Measurements from ENCODE around the gene ZBTB34. TPM values are rescaled to one million over a fixed set of nuclear protein-coding genes. Genes with fewer than 3 reads are reported as not detected.
A peak's percentile ranks its signal among the peaks of the same experiment; 100 is the strongest.

ZBTB34 gene
- total RNA-seq, 1 donor from 2014 or later: 21.9 TPM

DNA sequence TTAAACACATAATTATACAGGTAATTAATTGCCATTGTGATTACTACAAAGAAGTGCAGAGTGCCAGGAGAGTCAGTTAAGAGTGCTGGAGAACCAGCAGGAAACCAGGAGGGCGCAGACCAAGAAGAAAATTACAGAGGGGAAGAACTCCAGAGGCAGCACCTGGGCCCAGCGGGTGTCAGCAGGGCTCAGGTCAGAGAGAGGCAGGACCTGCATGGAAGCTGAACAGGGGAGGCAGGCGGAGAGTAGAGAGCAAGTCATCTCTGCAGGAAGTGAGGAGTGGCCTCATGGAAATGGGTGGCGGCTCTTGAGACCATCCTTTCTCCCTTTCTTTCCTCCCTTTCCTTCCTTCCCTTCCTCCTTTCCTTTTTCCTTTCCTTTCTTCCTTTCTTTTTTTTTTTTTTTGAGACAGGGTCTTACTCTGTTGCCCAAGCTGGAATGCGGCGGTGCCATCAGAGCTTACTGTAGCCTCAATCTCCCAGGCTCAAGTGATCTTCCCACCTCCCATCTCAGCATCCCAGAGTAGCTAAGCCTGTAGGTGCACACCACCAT, 4.0 kb upstream of the ZBTB34 start:
- no peak overlapping the region for H3K4me3 Mint-ChIP-seq
- H4K20me1 ChIP-seq (ENCODE audit: low read depth): peaks cover 5% of the 10 kb centered on the region
- H3K27me3 Mint-ChIP-seq (ENCODE audit: insufficient read depth, low read depth): peaks cover 14% of the 10 kb centered on the region
- no peak overlapping the region for H3K4me2 ChIP-seq
- no peaks in the 10 kb centered on the region for H3K9me3 Mint-ChIP-seq
- peaks cover 15% of the 10 kb centered on the region for H3K27me3 ChIP-seq
- H3F3A ChIP-seq (ENCODE audit: low read depth): peaks cover 15% of the 10 kb centered on the region
- H3K4me3 ChIP-seq: no peak overlapping the region
- no peaks in the 10 kb centered on the region for H3K36me3 Mint-ChIP-seq
- peaks cover 6% of the 10 kb centered on the region for H3K79me2 ChIP-seq (ENCODE audit: low read depth)
- no peak overlapping the region for H3K27ac ChIP-seq
- H3K4me1 Mint-ChIP-seq: peaks cover 15% of the 10 kb centered on the region
- H3K36me3 ChIP-seq: no peaks in the 10 kb centered on the region
- H3K9ac ChIP-seq: no peak overlapping the region
- DNase-seq (ENCODE audit: low spot score): no peak
- H2AFZ ChIP-seq (replicated peaks): no peak overlapping the region
- H3K9me3 ChIP-seq (ENCODE audit: low read depth): no peaks in the 10 kb centered on the region
- H3K27ac Mint-ChIP-seq: no peak overlapping the region
- TF ChIP-seq EZH2phosphoT487 (IDR thresholded peaks at IDR 0.05) (no peak), EZH2 (IDR thresholded peaks at IDR 0.05) (no peak)
- TF ChIP-seq, protein P1, sequence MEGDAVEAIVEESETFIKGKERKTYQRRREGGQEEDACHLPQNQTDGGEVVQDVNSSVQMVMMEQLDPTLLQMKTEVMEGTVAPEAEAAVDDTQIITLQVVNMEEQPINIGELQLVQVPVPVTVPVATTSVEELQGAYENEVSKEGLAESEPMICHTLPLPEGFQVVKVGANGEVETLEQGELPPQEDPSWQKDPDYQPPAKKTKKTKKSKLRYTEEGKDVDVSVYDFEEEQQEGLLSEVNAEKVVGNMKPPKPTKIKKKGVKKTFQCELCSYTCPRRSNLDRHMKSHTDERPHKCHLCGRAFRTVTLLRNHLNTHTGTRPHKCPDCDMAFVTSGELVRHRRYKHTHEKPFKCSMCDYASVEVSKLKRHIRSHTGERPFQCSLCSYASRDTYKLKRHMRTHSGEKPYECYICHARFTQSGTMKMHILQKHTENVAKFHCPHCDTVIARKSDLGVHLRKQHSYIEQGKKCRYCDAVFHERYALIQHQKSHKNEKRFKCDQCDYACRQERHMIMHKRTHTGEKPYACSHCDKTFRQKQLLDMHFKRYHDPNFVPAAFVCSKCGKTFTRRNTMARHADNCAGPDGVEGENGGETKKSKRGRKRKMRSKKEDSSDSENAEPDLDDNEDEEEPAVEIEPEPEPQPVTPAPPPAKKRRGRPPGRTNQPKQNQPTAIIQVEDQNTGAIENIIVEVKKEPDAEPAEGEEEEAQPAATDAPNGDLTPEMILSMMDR (IDR thresholded peaks at IDR 0.05): no peak
- peaks cover 18% of the 10 kb centered on the region for H3K4me1 ChIP-seq

DNA sequence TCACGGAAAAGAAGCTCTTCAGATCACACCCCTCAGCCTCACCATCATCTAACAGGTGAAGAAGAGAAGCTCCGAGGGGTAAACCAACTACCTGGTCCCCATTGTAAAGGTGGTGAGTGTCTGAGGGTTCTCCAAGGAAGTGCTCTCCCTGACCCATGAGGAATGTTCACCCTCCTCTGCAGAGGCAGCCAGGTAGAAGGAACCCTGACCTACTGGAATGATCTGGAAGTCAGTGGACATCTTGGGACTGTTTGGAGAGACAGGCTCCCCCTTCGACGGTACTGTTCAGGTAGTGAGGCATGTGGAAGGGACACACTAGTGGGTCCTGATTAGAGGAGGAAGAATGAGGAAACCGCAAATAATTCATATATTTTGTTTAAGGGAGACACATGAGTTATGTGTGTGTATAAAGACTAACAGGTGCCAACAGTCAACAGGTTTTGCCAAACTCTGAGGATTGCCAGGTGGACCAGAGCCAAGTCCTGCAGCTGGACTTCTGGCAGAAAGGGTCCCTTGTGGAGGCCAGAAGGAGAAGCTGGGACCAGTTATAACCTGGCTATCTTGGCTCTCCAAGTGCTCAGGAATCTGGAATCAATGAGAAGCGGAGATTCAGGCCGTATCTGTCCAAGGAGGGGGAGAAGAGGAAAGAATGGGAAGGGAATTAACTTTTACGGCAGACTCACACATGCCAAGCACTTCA, 3.0 kb upstream of the ZBTB34 start:
- no peak for DNase-seq (ENCODE audit: low spot score)
- no peak overlapping the region for H3K27ac Mint-ChIP-seq
- H3K79me2 ChIP-seq (ENCODE audit: low read depth): peaks cover 16% of the 10 kb centered on the region
- no peaks in the 10 kb centered on the region for H3K36me3 ChIP-seq
- H3K4me1 ChIP-seq: peaks cover 16% of the 10 kb centered on the region
- H3K4me3 Mint-ChIP-seq: no peak overlapping the region
- peaks cover 14% of the 10 kb centered on the region for H3K27me3 Mint-ChIP-seq (ENCODE audit: insufficient read depth, low read depth)
- peaks cover 19% of the 10 kb centered on the region for H3K4me1 Mint-ChIP-seq
- H4K20me1 ChIP-seq (ENCODE audit: low read depth): peaks cover 15% of the 10 kb centered on the region
- no peak overlapping the region for H3K4me3 ChIP-seq
- peaks cover 15% of the 10 kb centered on the region for H3K27me3 ChIP-seq
- H3F3A ChIP-seq (ENCODE audit: low read depth): peaks cover 25% of the 10 kb centered on the region
- no peak overlapping the region for H3K9ac ChIP-seq
- no peaks in the 10 kb centered on the region for H3K36me3 Mint-ChIP-seq
- no peak overlapping the region for H3K4me2 ChIP-seq
- H3K27ac ChIP-seq: no peak overlapping the region
- no peaks in the 10 kb centered on the region for H3K9me3 Mint-ChIP-seq
- no peaks in the 10 kb centered on the region for H3K9me3 ChIP-seq (ENCODE audit: low read depth)
- no peak overlapping the region for H2AFZ ChIP-seq (replicated peaks)
- TF ChIP-seq, protein P1 (IDR thresholded peaks at IDR 0.05): no peak
- TF ChIP-seq EZH2 (IDR thresholded peaks at IDR 0.05): no peak
- TF ChIP-seq EZH2phosphoT487 (IDR thresholded peaks at IDR 0.05): no peak

DNA sequence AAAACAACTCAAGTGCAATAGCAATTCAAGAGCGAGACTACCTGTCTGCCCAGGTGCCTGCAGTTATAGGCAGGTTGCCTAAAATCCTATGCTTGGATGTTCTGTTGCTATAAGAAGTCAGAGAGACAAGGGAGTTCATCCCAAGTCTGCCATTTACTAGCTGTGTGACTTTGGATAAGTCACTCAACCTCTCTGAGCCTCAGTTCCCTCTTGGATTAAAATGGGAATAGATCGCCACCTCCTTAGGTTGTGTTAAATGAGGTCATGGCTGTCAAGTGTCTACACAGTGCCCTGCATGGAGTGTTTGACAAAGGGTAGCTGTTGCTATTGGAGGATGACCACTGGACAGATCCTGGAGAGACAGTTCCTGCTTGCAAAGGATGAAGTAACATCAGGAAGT, 1.3 kb upstream of the ZBTB34 start:
- H3K9ac ChIP-seq: no peak overlapping the region
- peaks cover 32% of the 10 kb centered on the region for H4K20me1 ChIP-seq (ENCODE audit: low read depth)
- no peak overlapping the region for H3K27ac ChIP-seq
- no peak overlapping the region for H2AFZ ChIP-seq (replicated peaks)
- Mint-ChIP-seq H3K9me3 (no peaks in the 10 kb centered on the region), H3K27me3 (ENCODE audit: insufficient read depth, low read depth) (peaks cover 8% of the 10 kb centered on the region), H3K27ac (peak overlapping the region; percentile 24), H3K4me3 (peak overlapping the region; percentile 89), H3K36me3 (no peaks in the 10 kb centered on the region), H3K4me1 (peaks cover 28% of the 10 kb centered on the region)
- H3K9me3 ChIP-seq (ENCODE audit: low read depth): no peaks in the 10 kb centered on the region
- DNase-seq (ENCODE audit: low spot score): no peak
- H3K79me2 ChIP-seq (ENCODE audit: low read depth): peaks cover 33% of the 10 kb centered on the region
- TF ChIP-seq, protein P1 (IDR thresholded peaks at IDR 0.05): no peak
- TF ChIP-seq EZH2 (IDR thresholded peaks at IDR 0.05): no peak
- TF ChIP-seq EZH2phosphoT487 (IDR thresholded peaks at IDR 0.05): no peak
- peaks cover 31% of the 10 kb centered on the region for H3F3A ChIP-seq (ENCODE audit: low read depth)
- no peak overlapping the region for H3K4me3 ChIP-seq
- H3K4me1 ChIP-seq: peaks cover 19% of the 10 kb centered on the region
- H3K27me3 ChIP-seq: peaks cover 15% of the 10 kb centered on the region
- no peaks in the 10 kb centered on the region for H3K36me3 ChIP-seq
- no peak overlapping the region for H3K4me2 ChIP-seq

Data from neural progenitor cell (in vitro differentiated cells).